GM12878 (cell line): ENCODE measurements around the gene ZNF629.

Experiments used
- CHD4 ChIP-seq: fragments of 200-600 bp; sonication (generic); IDR thresholded peaks from 2 replicates; pipeline ENCODE4 v1.6.1; 2016; ENCODE audit warnings: mild to moderate bottlenecking
- EZH2 ChIP-seq: IDR thresholded peaks from 2 replicates; pipeline ENCODE4 v1.6.1; 2012; ENCODE audit warnings: low read depth, mild to moderate bottlenecking, control low read depth, inconsistent platforms, low read length, borderline replicate concordance; ENCODE audit not compliant: control insufficient read depth
- FOXM1 ChIP-seq: IDR thresholded peaks from 2 replicates; pipeline ENCODE4 v1.6.1; 2012; ENCODE audit warnings: low read depth, mild to moderate bottlenecking, inconsistent platforms, low read length, moderate library complexity
- KDM1A ChIP-seq: fragments of 200-600 bp; sonication (generic); IDR thresholded peaks from 2 replicates; pipeline ENCODE4 v1.6.1; 2016; ENCODE audit warnings: borderline replicate concordance
- NFXL1 ChIP-seq: fragments of 450-650 bp; IDR thresholded peaks from 2 replicates; pipeline ENCODE4 v1.6.1; 2017; ENCODE audit warnings: antibody characterized with exemption, mild to moderate bottlenecking, borderline replicate concordance
- POLR2AphosphoS2 ChIP-seq: IDR thresholded peaks from 2 replicates; pipeline ENCODE4 v1.6.1; 2011; ENCODE audit warnings: low read depth, mild to moderate bottlenecking, low read length, improper control_type of control experiment, moderate library complexity
- RUNX3 ChIP-seq: IDR thresholded peaks from 2 replicates; pipeline ENCODE4 v1.6.1; 2012; ENCODE audit warnings: low read length, inconsistent platforms
- SMAD5 ChIP-seq: IDR thresholded peaks from 2 replicates; pipeline ENCODE4 v1.6.1; 2016; ENCODE audit warnings: antibody characterized with exemption, low read depth
- SMC3 ChIP-seq: IDR thresholded peaks from 2 replicates; pipeline ENCODE4 v1.6.1; 2011; ENCODE audit warnings: low read length, improper control_type of control experiment, borderline replicate concordance
- TF ChIP-seq, protein P1 (sequence below): IDR thresholded peaks from 2 replicates; pipeline ENCODE4 v1.6.1; 2011; ENCODE audit warnings: low read depth, low read length, improper control_type of control experiment, borderline replicate concordance
- TF ChIP-seq, protein P2 (sequence below), 3 experiments: IDR thresholded peaks in 2 of 3; conservative IDR thresholded peaks in 1 of 3; 2 replicates each; pipeline ENCODE4 v1.5.1; 2011; ENCODE audit warnings: low read depth in 3 of 3, low read length in 3 of 3, mild to moderate bottlenecking in 3 of 3, control low read depth in 2 of 3, moderate library complexity in 2 of 3, inconsistent platforms in 1 of 3, mixed read lengths in 1 of 3; ENCODE audit not compliant: control insufficient read depth in 2 of 3, insufficient read depth in 1 of 3; ENCODE audit errors: extremely low read depth in 1 of 3
- TF ChIP-seq, protein P3 (sequence below): IDR thresholded peaks from 2 replicates; pipeline ENCODE4 v1.6.1; 2012; ENCODE audit warnings: low read depth, low read length, improper control_type of control experiment
- TF ChIP-seq, protein P4 (sequence below): fragments of 450-650 bp; IDR thresholded peaks from 2 replicates; pipeline ENCODE4 v1.6.1; 2016; ENCODE audit warnings: mild to moderate bottlenecking

DNA sequence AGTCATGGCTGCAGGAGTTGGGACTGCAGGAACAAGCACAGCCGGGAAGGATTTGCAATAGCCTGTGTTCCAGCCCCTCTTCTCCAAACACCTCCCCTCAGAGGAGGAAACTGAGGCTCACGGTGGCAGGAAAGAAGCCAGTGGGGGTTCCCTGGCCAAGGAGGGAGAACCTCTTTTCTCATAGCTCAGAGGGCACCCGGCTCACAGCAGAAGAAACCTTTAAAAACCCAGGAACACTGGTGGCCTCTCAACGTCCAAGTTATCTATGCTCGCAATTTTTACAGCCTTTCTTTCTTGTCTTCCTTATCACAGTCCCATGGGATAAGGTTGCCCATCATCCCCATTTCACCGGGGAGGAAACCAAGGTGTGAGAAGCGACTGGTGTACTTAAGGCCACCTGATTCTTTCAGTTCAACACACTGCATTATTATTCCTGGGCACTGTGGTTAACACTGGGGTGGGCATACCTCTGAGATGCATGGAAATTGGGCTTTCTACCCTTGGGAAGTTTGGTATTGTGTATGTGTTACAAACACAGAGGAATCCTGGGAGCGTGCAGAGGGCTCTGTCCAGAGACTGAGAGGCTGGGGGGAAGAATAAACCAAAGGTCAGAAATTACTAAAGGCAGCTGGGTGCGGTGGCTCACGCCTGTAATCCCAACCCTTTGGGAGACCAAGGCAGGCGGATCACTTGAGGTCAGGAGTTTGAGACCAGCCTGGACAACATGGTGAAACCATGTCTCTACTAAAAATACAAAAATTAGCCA, 791 bp upstream of the ZNF629 start:
- TF ChIP-seq, protein P1, sequence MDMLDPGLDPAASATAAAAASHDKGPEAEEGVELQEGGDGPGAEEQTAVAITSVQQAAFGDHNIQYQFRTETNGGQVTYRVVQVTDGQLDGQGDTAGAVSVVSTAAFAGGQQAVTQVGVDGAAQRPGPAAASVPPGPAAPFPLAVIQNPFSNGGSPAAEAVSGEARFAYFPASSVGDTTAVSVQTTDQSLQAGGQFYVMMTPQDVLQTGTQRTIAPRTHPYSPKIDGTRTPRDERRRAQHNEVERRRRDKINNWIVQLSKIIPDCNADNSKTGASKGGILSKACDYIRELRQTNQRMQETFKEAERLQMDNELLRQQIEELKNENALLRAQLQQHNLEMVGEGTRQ = no peak
- TF ChIP-seq, protein P2, sequence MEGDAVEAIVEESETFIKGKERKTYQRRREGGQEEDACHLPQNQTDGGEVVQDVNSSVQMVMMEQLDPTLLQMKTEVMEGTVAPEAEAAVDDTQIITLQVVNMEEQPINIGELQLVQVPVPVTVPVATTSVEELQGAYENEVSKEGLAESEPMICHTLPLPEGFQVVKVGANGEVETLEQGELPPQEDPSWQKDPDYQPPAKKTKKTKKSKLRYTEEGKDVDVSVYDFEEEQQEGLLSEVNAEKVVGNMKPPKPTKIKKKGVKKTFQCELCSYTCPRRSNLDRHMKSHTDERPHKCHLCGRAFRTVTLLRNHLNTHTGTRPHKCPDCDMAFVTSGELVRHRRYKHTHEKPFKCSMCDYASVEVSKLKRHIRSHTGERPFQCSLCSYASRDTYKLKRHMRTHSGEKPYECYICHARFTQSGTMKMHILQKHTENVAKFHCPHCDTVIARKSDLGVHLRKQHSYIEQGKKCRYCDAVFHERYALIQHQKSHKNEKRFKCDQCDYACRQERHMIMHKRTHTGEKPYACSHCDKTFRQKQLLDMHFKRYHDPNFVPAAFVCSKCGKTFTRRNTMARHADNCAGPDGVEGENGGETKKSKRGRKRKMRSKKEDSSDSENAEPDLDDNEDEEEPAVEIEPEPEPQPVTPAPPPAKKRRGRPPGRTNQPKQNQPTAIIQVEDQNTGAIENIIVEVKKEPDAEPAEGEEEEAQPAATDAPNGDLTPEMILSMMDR (IDR thresholded peaks at IDR 0.05 in 2 of 3, conservative IDR thresholded peaks at IDR 0.05 in 1 of 3; ENCODE audit: control insufficient read depth in 2 of 3, extremely low read depth in 1 of 3, insufficient read depth in 1 of 3, low read depth in 3 of 3, low read length in 3 of 3) = no peak
- no peak for TF ChIP-seq CHD4
- TF ChIP-seq NFXL1 = no peak
- TF ChIP-seq SMC3 = no peak
- no peak for TF ChIP-seq KDM1A
- TF ChIP-seq POLR2AphosphoS2 = no peak
- TF ChIP-seq RUNX3 = no peak
- TF ChIP-seq, protein P3, sequence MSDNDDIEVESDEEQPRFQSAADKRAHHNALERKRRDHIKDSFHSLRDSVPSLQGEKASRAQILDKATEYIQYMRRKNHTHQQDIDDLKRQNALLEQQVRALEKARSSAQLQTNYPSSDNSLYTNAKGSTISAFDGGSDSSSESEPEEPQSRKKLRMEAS = no peak
- TF ChIP-seq EZH2 = no peak
- TF ChIP-seq, protein P4, sequence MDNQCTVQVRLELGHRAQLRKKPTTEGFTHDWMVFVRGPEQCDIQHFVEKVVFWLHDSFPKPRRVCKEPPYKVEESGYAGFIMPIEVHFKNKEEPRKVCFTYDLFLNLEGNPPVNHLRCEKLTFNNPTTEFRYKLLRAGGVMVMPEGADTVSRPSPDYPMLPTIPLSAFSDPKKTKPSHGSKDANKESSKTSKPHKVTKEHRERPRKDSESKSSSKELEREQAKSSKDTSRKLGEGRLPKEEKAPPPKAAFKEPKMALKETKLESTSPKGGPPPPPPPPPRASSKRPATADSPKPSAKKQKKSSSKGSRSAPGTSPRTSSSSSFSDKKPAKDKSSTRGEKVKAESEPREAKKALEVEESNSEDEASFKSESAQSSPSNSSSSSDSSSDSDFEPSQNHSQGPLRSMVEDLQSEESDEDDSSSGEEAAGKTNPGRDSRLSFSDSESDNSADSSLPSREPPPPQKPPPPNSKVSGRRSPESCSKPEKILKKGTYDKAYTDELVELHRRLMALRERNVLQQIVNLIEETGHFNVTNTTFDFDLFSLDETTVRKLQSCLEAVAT = no peak
- no peak for TF ChIP-seq FOXM1
- TF ChIP-seq SMAD5 = no peak
